H1 (cell line): ENCODE data around the gene RRP12. TPM values are rescaled to one million over a fixed set of nuclear protein-coding genes. Genes with fewer than 3 reads are reported as not detected.

Source experiments
- CBX8 ChIP-seq: fragments of 300-800, 300-1000 bp; sonication (generic); IDR thresholded peaks from 2 replicates; pipeline ENCODE4 v1.7.1; 2016; ENCODE audit warnings: low read depth, low read length, borderline replicate concordance
- CTCF ChIP-seq, 3 experiments: IDR thresholded peaks; 1 replicate in 2 of 3; 2 replicates in 1 of 3; pipeline versions ENCODE4 v1.5.1 to v1.6.1; 2011; ENCODE audit warnings: low read length in 3 of 3, mild to moderate bottlenecking in 3 of 3, inconsistent platforms in 2 of 3, low read depth in 1 of 3, moderate library complexity in 1 of 3; ENCODE audit not compliant: insufficient read depth in 1 of 3; ENCODE audit errors: control extremely low read depth in 1 of 3
- NRF1 ChIP-seq: IDR thresholded peaks from 2 replicates; pipeline ENCODE4 v1.6.1; 2011; ENCODE audit warnings: mild to moderate bottlenecking, low read depth, low read length, improper control_type of control experiment
- POLR2AphosphoS5 ChIP-seq: IDR thresholded peaks from 2 replicates; pipeline ENCODE4 v1.6.1; 2011; ENCODE audit warnings: low read depth, low read length
- RBBP5 ChIP-seq: IDR thresholded peaks from 2 replicates; pipeline ENCODE4 v1.7.1; 2012; ENCODE audit warnings: low read depth, mild to moderate bottlenecking, inconsistent platforms, low read length, moderate library complexity, borderline replicate concordance
- TAF1 ChIP-seq: IDR thresholded peaks from 2 replicates; pipeline ENCODE4 v1.6.1; 2011; ENCODE audit warnings: mild to moderate bottlenecking, low read depth, low read length
- polyA plus RNA-seq, 7 experiments: library from polyadenylated mRNA; depleted of rRNA in 3 of 7; stranded (reverse) in 5 of 7; unstranded in 2 of 7; fragments of >200 nt in 5 of 7; fragments of 200-250 nt in 2 of 7; gene quantifications; 1 replicate in 5 of 7; 2 replicates in 1 of 7; 4 replicates in 1 of 7; pipeline versions ENCODE4 v1.2.1 to v1.2.3, GENCODE V29; 2011 to 2013; ENCODE audit warnings: missing spikeins in 2 of 7, mixed read lengths in 2 of 7
- total RNA-seq: library from RNA; stranded (reverse); fragmentation: NEBNext Ultra II Directional; extraction: Animal tissue kit (Norgen Biotek cat#: 25700); gene quantifications from 2 replicates; pipeline ENCODE4 v1.2.1, GENCODE V29; 2021
- TF ChIP-seq, protein P1 (sequence below): IDR thresholded peaks from 2 replicates; pipeline ENCODE4 v1.6.1; 2012; ENCODE audit warnings: inconsistent platforms
- TF ChIP-seq, protein P2 (sequence below): IDR thresholded peaks from 2 replicates; pipeline ENCODE4 v1.6.1; 2012; ENCODE audit warnings: inconsistent platforms

Gene RRP12
- total and polyA plus RNA-seq, 2 of the 8 experiments (the other 6 are each of a cell fraction or from before 2014, with no cell fraction given), result 21.0 to 65.8 TPM

GRCh38 chr10:97366572-97366971 is 34.6 kb downstream of the RRP12 start (continued):
- TF ChIP-seq RBBP5, result no peak
- TF ChIP-seq, protein P1, sequence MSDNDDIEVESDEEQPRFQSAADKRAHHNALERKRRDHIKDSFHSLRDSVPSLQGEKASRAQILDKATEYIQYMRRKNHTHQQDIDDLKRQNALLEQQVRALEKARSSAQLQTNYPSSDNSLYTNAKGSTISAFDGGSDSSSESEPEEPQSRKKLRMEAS, result no peak
- no peak for TF ChIP-seq CBX8
- no peak for TF ChIP-seq NRF1
- TF ChIP-seq, protein P2, sequence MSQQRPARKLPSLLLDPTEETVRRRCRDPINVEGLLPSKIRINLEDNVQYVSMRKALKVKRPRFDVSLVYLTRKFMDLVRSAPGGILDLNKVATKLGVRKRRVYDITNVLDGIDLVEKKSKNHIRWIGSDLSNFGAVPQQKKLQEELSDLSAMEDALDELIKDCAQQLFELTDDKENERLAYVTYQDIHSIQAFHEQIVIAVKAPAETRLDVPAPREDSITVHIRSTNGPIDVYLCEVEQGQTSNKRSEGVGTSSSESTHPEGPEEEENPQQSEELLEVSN, result no peak
- TF ChIP-seq CTCF (IDR thresholded peaks at IDR 0.05; ENCODE audit: control extremely low read depth in 1 of 3, insufficient read depth in 1 of 3, low read depth in 1 of 3, low read length in 3 of 3), result no peak
- TF ChIP-seq POLR2AphosphoS5, result no peak
- TF ChIP-seq TAF1, result no peak
